B cell (primary cell): Measurements from ENCODE around the gene RAB17.

Source experiments
- EZH2 ChIP-seq: IDR thresholded peaks from 2 replicates; pipeline ENCODE4 v1.6.1; 2012; ENCODE audit warnings: borderline replicate concordance, low read depth, mild to moderate bottlenecking, moderate library complexity, low read length; ENCODE audit not compliant: insufficient read depth, poor library complexity, severe bottlenecking
- TF ChIP-seq, protein P1 (sequence below): fragments of 200-600 bp; IDR thresholded peaks from one replicate; pipeline ENCODE4 v1.8.0; 2022; ENCODE audit warnings: antibody characterized with exemption, mild to moderate bottlenecking

DNA sequence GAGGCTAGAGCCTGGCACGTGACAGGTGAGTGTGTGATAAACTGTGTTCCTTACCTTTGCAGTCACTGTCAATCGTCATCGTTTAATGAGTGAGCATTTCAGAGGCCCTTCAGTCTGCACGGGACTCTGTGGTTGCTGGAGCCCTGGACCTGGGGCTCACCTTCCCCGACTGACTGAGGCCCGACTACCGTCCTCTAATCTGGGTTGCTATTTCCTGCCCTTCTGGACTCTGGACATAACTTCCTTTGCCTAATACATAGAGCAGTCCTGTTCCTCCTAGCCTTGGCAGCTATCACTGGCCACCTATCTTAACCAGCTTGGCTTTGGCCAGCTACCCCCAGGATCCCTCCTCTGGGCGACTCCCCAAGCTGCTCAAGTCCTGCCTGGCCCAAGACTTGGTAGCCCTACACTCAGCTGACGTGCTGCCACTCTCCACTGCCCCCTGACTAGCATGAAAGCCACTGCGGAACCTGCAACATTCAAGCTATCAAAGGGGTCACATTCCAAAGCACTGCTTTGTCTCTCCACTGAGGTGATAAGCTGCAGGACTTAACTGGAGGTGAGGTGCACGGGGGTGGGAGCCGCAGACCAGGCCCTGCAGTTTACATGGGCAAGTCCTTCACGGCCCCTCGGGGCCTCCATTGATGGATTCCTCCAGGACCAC is 11.1 kb upstream of the RAB17 start:
- TF ChIP-seq, protein P1, sequence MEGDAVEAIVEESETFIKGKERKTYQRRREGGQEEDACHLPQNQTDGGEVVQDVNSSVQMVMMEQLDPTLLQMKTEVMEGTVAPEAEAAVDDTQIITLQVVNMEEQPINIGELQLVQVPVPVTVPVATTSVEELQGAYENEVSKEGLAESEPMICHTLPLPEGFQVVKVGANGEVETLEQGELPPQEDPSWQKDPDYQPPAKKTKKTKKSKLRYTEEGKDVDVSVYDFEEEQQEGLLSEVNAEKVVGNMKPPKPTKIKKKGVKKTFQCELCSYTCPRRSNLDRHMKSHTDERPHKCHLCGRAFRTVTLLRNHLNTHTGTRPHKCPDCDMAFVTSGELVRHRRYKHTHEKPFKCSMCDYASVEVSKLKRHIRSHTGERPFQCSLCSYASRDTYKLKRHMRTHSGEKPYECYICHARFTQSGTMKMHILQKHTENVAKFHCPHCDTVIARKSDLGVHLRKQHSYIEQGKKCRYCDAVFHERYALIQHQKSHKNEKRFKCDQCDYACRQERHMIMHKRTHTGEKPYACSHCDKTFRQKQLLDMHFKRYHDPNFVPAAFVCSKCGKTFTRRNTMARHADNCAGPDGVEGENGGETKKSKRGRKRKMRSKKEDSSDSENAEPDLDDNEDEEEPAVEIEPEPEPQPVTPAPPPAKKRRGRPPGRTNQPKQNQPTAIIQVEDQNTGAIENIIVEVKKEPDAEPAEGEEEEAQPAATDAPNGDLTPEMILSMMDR = no peak
- TF ChIP-seq EZH2 = no peak
